AG09309 (cell line): ENCODE results near the gene SMTNL1.

Experiments
- DNase-seq: peaks from one replicate; pipeline ENCODE4 v3.0.0-alpha.2; 2010; ENCODE audit warnings: low read depth
- H3K4me3 ChIP-seq: 2 replicates; pipeline ENCODE4 v1.5.1; 2011; ENCODE audit warnings: mild to moderate bottlenecking, low read depth, low read length, moderate library complexity; ENCODE audit not compliant: control insufficient read depth
- TF ChIP-seq, protein P1 (sequence below): IDR thresholded peaks from 2 replicates; pipeline ENCODE4 v1.5.1; 2011; ENCODE audit warnings: mild to moderate bottlenecking, low read depth, low read length, inconsistent platforms; ENCODE audit not compliant: insufficient read depth, control insufficient read depth; ENCODE audit errors: missing control alignments

Gene SMTNL1

DNA sequence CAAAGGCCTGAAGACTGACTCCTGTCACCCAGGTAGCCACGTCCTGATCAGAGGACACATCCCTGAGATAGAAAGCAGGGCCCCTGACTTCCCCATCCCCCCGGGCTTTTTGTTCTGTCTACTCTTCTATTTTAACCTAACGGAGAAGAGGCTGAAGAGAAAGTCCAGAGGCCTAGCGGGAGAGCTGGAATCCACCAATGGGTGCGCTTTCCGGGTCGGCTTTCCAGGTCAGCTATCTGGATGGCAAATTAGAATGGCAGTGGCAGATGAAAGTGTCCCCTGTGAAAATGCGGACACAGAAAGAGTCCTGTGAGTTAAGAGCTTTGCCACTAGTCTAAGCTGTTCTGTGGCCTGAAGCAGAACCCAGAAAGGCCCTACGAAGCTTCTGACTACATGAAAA, 46.9 kb downstream of the SMTNL1 start:
- DNase-seq = no peak
- no peak overlapping the region for H3K4me3 ChIP-seq
- TF ChIP-seq, protein P1, sequence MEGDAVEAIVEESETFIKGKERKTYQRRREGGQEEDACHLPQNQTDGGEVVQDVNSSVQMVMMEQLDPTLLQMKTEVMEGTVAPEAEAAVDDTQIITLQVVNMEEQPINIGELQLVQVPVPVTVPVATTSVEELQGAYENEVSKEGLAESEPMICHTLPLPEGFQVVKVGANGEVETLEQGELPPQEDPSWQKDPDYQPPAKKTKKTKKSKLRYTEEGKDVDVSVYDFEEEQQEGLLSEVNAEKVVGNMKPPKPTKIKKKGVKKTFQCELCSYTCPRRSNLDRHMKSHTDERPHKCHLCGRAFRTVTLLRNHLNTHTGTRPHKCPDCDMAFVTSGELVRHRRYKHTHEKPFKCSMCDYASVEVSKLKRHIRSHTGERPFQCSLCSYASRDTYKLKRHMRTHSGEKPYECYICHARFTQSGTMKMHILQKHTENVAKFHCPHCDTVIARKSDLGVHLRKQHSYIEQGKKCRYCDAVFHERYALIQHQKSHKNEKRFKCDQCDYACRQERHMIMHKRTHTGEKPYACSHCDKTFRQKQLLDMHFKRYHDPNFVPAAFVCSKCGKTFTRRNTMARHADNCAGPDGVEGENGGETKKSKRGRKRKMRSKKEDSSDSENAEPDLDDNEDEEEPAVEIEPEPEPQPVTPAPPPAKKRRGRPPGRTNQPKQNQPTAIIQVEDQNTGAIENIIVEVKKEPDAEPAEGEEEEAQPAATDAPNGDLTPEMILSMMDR = no peak

- no peak for DNase-seq
Observed at GRCh38 chr11:57585301-57585700, 47.9 kb downstream of the SMTNL1 start.

GRCh38 chr11:57586711-57587245, 49.4 kb downstream of the SMTNL1 start:
- TF ChIP-seq, protein P1 = no peak
- no peak overlapping the region for H3K4me3 ChIP-seq
- no peak for DNase-seq

More at GRCh38 chr11:57585301-57585700, 47.9 kb downstream of the SMTNL1 start:
- TF ChIP-seq, protein P1 = no peak
- no peak overlapping the region for H3K4me3 ChIP-seq

GRCh38 chr11:57588046-57588710, 50.8 kb downstream of the SMTNL1 start:
- DNase-seq = no peak
- TF ChIP-seq, protein P1 = no peak
- no peak overlapping the region for H3K4me3 ChIP-seq

DNA sequence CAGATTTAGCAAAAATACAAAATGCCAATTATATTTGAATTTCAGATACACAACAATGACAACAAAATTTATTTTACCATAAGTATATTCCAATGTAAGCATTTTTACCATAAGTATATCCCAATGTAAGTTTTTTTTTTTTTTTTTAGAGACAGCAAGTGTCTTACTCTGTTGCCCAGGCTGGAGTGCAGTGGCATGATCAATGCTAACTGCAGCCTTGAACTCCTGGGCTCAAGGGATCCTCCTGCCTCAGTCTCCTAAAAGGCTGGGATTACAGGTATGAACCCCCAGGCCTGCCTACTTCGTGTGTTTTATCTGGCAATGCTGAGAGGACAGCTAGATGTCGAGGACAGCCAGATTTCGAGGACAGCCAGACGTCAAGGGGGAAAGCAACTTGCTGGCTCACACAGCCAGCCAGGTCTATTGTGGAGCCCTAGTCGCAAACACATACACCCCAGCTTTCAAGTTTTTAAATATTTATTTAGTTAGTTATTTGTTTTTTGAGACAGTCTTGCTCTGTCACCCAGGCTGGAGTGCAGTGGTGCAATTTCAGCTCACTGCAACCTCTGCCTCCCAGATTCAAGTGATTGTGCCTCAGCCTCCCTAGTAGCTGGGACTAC, 59.0 kb downstream of the SMTNL1 start:
- H3K4me3 ChIP-seq = no peak overlapping the region
- TF ChIP-seq, protein P1 = no peak
- DNase-seq = no peak

DNA sequence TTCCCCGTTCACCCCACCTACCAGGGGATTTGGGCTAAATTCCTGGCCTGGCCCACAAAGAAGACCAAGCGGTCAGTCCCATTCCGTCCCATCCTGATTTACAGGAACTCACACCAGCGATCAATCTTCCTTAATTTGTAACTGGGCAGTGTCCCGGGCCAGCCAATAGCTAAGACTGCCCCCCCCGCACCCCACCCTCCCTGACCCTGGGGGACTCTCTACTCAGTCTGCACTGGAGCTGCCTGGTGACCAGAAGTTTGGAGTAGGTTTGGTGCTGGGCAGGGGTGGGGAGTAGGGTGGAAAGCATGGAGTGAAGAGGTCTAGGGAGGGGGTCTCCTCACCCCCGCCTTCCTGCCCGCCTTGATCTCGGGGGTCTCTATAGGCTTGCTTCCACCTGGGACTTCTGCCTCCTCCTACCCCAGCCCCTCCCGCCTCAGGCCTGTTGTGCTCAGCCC, 60.1 kb downstream of the SMTNL1 start, which contains the start of gene SERPING1:
Gene SERPING1, plus strand, starts transcription at position 225 of the 455 bp plus-strand sequence. CDS start 586 bp downstream, outside the sequence.
- TF ChIP-seq, protein P1 = no peak
- DNase-seq = no peak
- peak within 1 kb of the TSS; percentile 47 for H3K4me3 ChIP-seq
